Hematopoietic multipotent progenitor cell (in vitro differentiated cells): ENCODE results near the gene TMPRSS5. TPM values are rescaled to one million over a fixed set of nuclear protein-coding genes. Genes with fewer than 3 reads are reported as not detected.
A peak's percentile ranks its signal among the peaks of the same experiment; 100 is the strongest.
"Not testable (repeated sequence)": the region's sequence is repeated elsewhere in the genome, so short reads cannot be mapped to it uniquely, and the experiment has no call there.

Experiments used
- DNase-seq, 3 donors: peaks; one replicate each; pipeline ENCODE4 v3.0.0-alpha.2; 2011 to 2015; ENCODE audit warnings: low read depth in 2 of 3, low spot score in 2 of 3
- total RNA-seq: library from RNA; depleted of rRNA; stranded (reverse); fragments of >200 nt; gene quantifications from one replicate; pipeline ENCODE4 v1.2.3, GENCODE V29; 2012

The TMPRSS5 gene
- total RNA-seq, 1 donor, result 0.27 TPM

- no peak for DNase-seq
Measured at GRCh38 chr11:113697756-113698407, 8.2 kb downstream of the TMPRSS5 start.

GRCh38 chr11:113697111-113697510, 9.0 kb downstream of the TMPRSS5 start:
- no peak for DNase-seq

- no peak for DNase-seq
Measured at GRCh38 chr11:113695207-113695606, 10.9 kb downstream of the TMPRSS5 start.

- DNase-seq, result no peak
Measured at GRCh38 chr11:113694390-113694789, 11.7 kb downstream of the TMPRSS5 start.

GRCh38 chr11:113693030-113693429, 13.1 kb downstream of the TMPRSS5 start:
- no peak for DNase-seq

- DNase-seq, result peak in 2 of 3 donors; percentile 3 to 19
Measured at GRCh38 chr11:113690619-113691569, 15.2 kb downstream of the TMPRSS5 start.

- no peak for DNase-seq
Measured at GRCh38 chr11:113689768-113690618, 16.1 kb downstream of the TMPRSS5 start.

- DNase-seq, result no peak
Measured at GRCh38 chr11:113685654-113686359, 20.3 kb downstream of the TMPRSS5 start.

- no peak for DNase-seq
Measured at GRCh38 chr11:113684496-113684895, 21.6 kb downstream of the TMPRSS5 start.

GRCh38 chr11:113683481-113684046, 22.5 kb downstream of the TMPRSS5 start:
- no peak for DNase-seq

GRCh38 chr11:113681711-113682413, 24.2 kb downstream of the TMPRSS5 start:
- no peak for DNase-seq

- DNase-seq, result no peak
Measured at GRCh38 chr11:113681282-113681681, 24.8 kb downstream of the TMPRSS5 start.

GRCh38 chr11:113677685-113678084, 28.4 kb downstream of the TMPRSS5 start:
- no peak for DNase-seq

GRCh38 chr11:113675565-113675964, 30.5 kb downstream of the TMPRSS5 start:
- DNase-seq, result no peak

GRCh38 chr11:113675003-113675561, 31.0 kb downstream of the TMPRSS5 start:
- DNase-seq, result no peak

GRCh38 chr11:113674397-113674685, 31.8 kb downstream of the TMPRSS5 start:
- no peak for DNase-seq

GRCh38 chr11:113673550-113674396, 32.3 kb downstream of the TMPRSS5 start:
- no peak for DNase-seq

GRCh38 chr11:113671914-113672313, 34.2 kb downstream of the TMPRSS5 start:
- DNase-seq, result not testable (repeated sequence)
